Endothelial cell of umbilical vein (primary cell): ENCODE results near the gene SOAT1. TPM values are rescaled to one million over a fixed set of nuclear protein-coding genes. Genes with fewer than 3 reads are reported as not detected.

Experiments
- BruUV-seq: library from RNA; stranded (reverse); fragments of 400-500 nt; replicated peaks from 2 replicates; lab custom pipeline; 2021; lab: Mats Ljungman, UMichigan
- CTCF ChIA-PET: fragments of 300-600, 350-600 bp; sonication (Branson Sonifier 250); formaldehyde crosslinking; loops from one replicate; lab custom pipeline; 2021; ENCODE audit warnings: antibody characterized with exemption, inconsistent platforms; lab: Charles Lee
- POLR2A ChIA-PET: fragments of 300-600, 350-600 bp; sonication (Branson Sonifier 250); formaldehyde crosslinking; loops from one replicate; lab custom pipeline; 2021; ENCODE audit warnings: antibody characterized with exemption, inconsistent platforms; lab: Charles Lee
- DNase-seq: peaks from one replicate; pipeline ENCODE4 v3.0.0-alpha.2; 2011; ENCODE audit warnings: low read depth, low spot score
- FAIRE-seq: peaks from 2 replicates; lab custom pipeline; 2011; peaks lifted over from hg19 to GRCh38; lab: Jason Lieb, UNC
- H2AFZ ChIP-seq: 2 replicates; pipeline ENCODE4 v1.6.0; 2012; ENCODE audit warnings: low read depth, low read length, control low read depth, inconsistent platforms
- H3K27ac ChIP-seq: 2 replicates; pipeline ENCODE4 v1.5.1; 2011; ENCODE audit warnings: low read depth, mild to moderate bottlenecking, control low read depth, low read length, moderate library complexity; ENCODE audit not compliant: insufficient read depth
- H3K27me3 ChIP-seq, 2 experiments: 2 replicates each; pipeline versions ENCODE4 v1.6.0 to v1.6.1; 2011; ENCODE audit warnings: low read length in 2 of 2, mixed read lengths in 1 of 2; ENCODE audit not compliant: control insufficient read depth in 2 of 2, insufficient read depth in 2 of 2
- H3K36me3 ChIP-seq, 2 experiments: 2 replicates in 1 of 2; 3 replicates in 1 of 2; pipeline ENCODE4 v1.5.1; 2011; ENCODE audit warnings: low read length in 2 of 2, mild to moderate bottlenecking in 1 of 2, moderate library complexity in 1 of 2; ENCODE audit not compliant: control insufficient read depth in 2 of 2, insufficient read depth in 2 of 2; ENCODE audit errors: extremely low read depth in 1 of 2
- H3K4me1 ChIP-seq: 3 replicates; pipeline ENCODE4 v1.5.1; 2011; ENCODE audit warnings: mild to moderate bottlenecking, low read length; ENCODE audit not compliant: control insufficient read depth, insufficient read depth; ENCODE audit errors: extremely low read depth
- H3K4me2 ChIP-seq: 2 replicates; pipeline ENCODE4 v1.6.1; 2011; ENCODE audit warnings: low read length, control low read depth, mixed read lengths; ENCODE audit not compliant: insufficient read depth
- H3K4me3 ChIP-seq, 3 experiments: fragments of 200-600 bp in 1 of 3; sonication (generic), shearing (Covaris generic) in 1 of 3; replicated peaks in 1 of 3; 2 replicates each; pipeline ENCODE4 v1.5.1; 2011 to 2016; ENCODE audit warnings: control low read depth in 3 of 3, low read length in 3 of 3, mild to moderate bottlenecking in 2 of 3, inconsistent platforms in 1 of 3, low read depth in 1 of 3, moderate library complexity in 1 of 3; ENCODE audit not compliant: insufficient read depth in 1 of 3
- H3K79me2 ChIP-seq: 2 replicates; pipeline ENCODE4 v1.6.0; 2012; ENCODE audit warnings: low read length, inconsistent platforms; ENCODE audit not compliant: control insufficient read depth, insufficient read depth
- H3K9ac ChIP-seq: replicated peaks from 2 replicates; pipeline ENCODE3; 2011; ENCODE audit warnings: low read length, control low read depth; ENCODE audit not compliant: insufficient read depth; ENCODE audit errors: extremely low read depth
- H3K9me1 ChIP-seq: replicated peaks from 3 replicates; pipeline ENCODE4 v1.6.0; 2011; ENCODE audit warnings: mild to moderate bottlenecking, low read length; ENCODE audit not compliant: control insufficient read depth, insufficient read depth; ENCODE audit errors: extremely low read depth
- H3K9me3 ChIP-seq: replicated peaks from 2 replicates; pipeline ENCODE4 v1.5.1; 2012; ENCODE audit warnings: low read length, inconsistent platforms; ENCODE audit not compliant: control insufficient read depth, insufficient read depth
- H4K20me1 ChIP-seq: replicated peaks from 2 replicates; pipeline ENCODE3; 2011; ENCODE audit warnings: mild to moderate bottlenecking, low read length; ENCODE audit not compliant: control insufficient read depth, insufficient read depth; ENCODE audit errors: extremely low read depth
- EZH2 ChIP-seq: IDR thresholded peaks from 2 replicates; pipeline ENCODE4 v1.6.1; 2012; ENCODE audit warnings: borderline replicate concordance, low read depth, mild to moderate bottlenecking, moderate library complexity, low read length, inconsistent platforms; ENCODE audit not compliant: severe bottlenecking
- FOS ChIP-seq: IDR thresholded peaks from 2 replicates; pipeline ENCODE4 v1.6.1; 2011; ENCODE audit warnings: mild to moderate bottlenecking, low read length, moderate library complexity, borderline replicate concordance; ENCODE audit not compliant: insufficient read depth
- GATA2 ChIP-seq: IDR thresholded peaks from 2 replicates; pipeline ENCODE4 v1.7.0; 2011; ENCODE audit warnings: low read depth, mild to moderate bottlenecking, moderate library complexity, mixed read lengths, low read length; ENCODE audit not compliant: insufficient read length, insufficient read depth
- JUN ChIP-seq: IDR thresholded peaks from 2 replicates; pipeline ENCODE4 v1.6.1; 2011; ENCODE audit warnings: borderline replicate concordance, low read depth; ENCODE audit not compliant: insufficient read length, insufficient read depth
- MAX ChIP-seq: IDR thresholded peaks from 2 replicates; pipeline ENCODE4 v1.6.1; 2011; ENCODE audit not compliant: insufficient read depth, insufficient read length
- MYC ChIP-seq: IDR thresholded peaks from one replicate; pipeline ENCODE4 v1.6.1; 2011; ENCODE audit warnings: mild to moderate bottlenecking, low read depth, low read length
- POLR2A ChIP-seq: IDR thresholded peaks from 2 replicates; pipeline ENCODE4 v1.6.1; 2012; ENCODE audit warnings: low read depth, mild to moderate bottlenecking, control low read depth, low read length
- POLR2AphosphoS5 ChIP-seq: IDR thresholded peaks from 2 replicates; pipeline ENCODE4 v1.6.1; 2012; ENCODE audit warnings: low read depth, mild to moderate bottlenecking, control low read depth, low read length, moderate library complexity; ENCODE audit not compliant: insufficient read depth
- dilution Hi-C: fragments of 300-500 bp; cut with MboI; formaldehyde crosslinking; loops from one replicate; pipeline ENCODE4 v1.15.0; 2019; ENCODE audit warnings: low sequenced_read_pairs; ENCODE audit not compliant: extremely low pct_ligation_motif_present
- intact Hi-C: fragments of 100-400 bp; cut with micrococcal nuclease; formaldehyde crosslinking; loops from one replicate; pipeline ENCODE4 v1.10.0; 2022
- polyA plus RNA-seq, 4 experiments: library from polyadenylated mRNA; depleted of rRNA in 3 of 4; stranded (reverse) in 3 of 4; unstranded in 1 of 4; fragments of >200 nt; gene quantifications; 2 replicates each; pipeline versions ENCODE4 v1.2.1 to v1.2.3, GENCODE V29; 2011 to 2012; ENCODE audit warnings: missing spikeins in 1 of 4
- total RNA-seq: library from RNA; stranded (reverse); gene quantifications from 2 replicates; pipeline ENCODE4 v1.2.3, GENCODE V29; 2021
- TF ChIP-seq, protein P1 (sequence below), 2 donors: IDR thresholded peaks; 1 replicate in 1 of 2; 2 replicates in 1 of 2; pipeline ENCODE4 v1.5.1; 2011; ENCODE audit warnings: low read length in 2 of 2, mild to moderate bottlenecking in 2 of 2, moderate library complexity in 2 of 2, control low read depth in 1 of 2, inconsistent platforms in 1 of 2, low read depth in 1 of 2; ENCODE audit not compliant: insufficient read depth in 1 of 2; ENCODE audit errors: extremely low read depth in 1 of 2

SOAT1 gene
- total and polyA plus RNA-seq, 2 donors (not counting 3 experiments of a cell fraction or from before 2014, with no cell fraction given) = 14.0 to 38.2 TPM

DNA sequence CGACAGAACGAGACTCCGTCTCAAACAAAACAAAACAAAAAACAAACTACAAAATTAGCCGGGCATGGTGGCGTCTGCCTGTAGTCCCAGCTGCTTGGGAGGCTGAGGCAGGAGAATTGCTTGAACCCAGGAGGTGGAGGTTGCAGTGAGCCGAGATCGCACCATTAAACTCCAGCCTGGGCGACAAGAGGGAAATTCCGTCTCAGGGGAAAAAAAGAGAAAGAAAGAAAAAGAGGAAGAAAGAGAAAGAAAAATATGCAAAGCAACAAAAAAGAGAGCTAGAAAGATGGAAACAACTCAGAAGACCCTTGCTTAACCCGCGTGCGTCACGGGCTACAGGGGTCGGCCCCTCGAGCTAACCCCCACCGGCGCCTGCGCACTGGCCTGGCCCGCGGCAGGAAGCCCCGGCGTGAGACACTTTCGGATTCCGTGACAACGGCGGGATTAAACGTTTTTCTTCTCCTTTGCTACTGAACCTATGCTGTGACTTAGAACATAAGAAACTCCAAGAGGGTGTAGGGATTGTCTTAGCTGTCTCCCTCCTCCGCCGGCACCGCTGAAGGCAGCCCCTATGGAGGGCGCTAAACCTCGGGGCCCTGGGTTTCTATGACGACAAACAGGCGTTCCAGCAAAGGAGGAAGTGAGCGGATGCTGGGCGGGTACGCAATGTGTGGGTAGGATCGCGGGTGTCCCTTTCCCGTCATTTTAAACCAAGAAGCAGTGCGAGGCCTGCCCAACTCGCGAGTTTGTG is 71.9 kb downstream of the SOAT1 start, which contains the start of gene AXDND1:
AXDND1 (plus strand) TSS at position 630 of the 751 bp plus-strand sequence. CDS start 539 bp downstream, outside the sequence.
- peaks cover 0 to 1% of the 10 kb centered on the region in 2 experiments for H3K27me3 ChIP-seq
- FAIRE-seq = peak; percentile 93
- no peaks in the 10 kb centered on the region for H3K9me3 ChIP-seq
- H4K20me1 ChIP-seq = no peaks in the 10 kb centered on the region
- peak within 1 kb of the TSS; percentile 97 for H3K27ac ChIP-seq
- H3K9me1 ChIP-seq = no peaks in the 10 kb centered on the region
- peak within 1 kb of the TSS; percentile 99 for H3K9ac ChIP-seq
- TF ChIP-seq, protein P1, sequence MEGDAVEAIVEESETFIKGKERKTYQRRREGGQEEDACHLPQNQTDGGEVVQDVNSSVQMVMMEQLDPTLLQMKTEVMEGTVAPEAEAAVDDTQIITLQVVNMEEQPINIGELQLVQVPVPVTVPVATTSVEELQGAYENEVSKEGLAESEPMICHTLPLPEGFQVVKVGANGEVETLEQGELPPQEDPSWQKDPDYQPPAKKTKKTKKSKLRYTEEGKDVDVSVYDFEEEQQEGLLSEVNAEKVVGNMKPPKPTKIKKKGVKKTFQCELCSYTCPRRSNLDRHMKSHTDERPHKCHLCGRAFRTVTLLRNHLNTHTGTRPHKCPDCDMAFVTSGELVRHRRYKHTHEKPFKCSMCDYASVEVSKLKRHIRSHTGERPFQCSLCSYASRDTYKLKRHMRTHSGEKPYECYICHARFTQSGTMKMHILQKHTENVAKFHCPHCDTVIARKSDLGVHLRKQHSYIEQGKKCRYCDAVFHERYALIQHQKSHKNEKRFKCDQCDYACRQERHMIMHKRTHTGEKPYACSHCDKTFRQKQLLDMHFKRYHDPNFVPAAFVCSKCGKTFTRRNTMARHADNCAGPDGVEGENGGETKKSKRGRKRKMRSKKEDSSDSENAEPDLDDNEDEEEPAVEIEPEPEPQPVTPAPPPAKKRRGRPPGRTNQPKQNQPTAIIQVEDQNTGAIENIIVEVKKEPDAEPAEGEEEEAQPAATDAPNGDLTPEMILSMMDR (IDR thresholded peaks at IDR 0.05; ENCODE audit: extremely low read depth in 1 of 2, insufficient read depth in 1 of 2, low read depth in 1 of 2, low read length in 2 of 2) = no peak
- TF ChIP-seq JUN = no peak
- no peak for TF ChIP-seq MYC
- TF ChIP-seq FOS = no peak
- TF ChIP-seq POLR2AphosphoS5 = peak; percentile 22
- no peak for TF ChIP-seq GATA2
- no peak for TF ChIP-seq EZH2
- TF ChIP-seq POLR2A = peak; percentile 32
- TF ChIP-seq MAX = no peak
- no peaks in the 10 kb centered on the region for H3K79me2 ChIP-seq
- BruUV-seq = TSS peak; percentile 81
- intact Hi-C loops (loop anchor here (1.0 to 5.0 kb wide), 6 partner anchors 73 to 823 kb away; partner anchors contain the start of genes FAM20B and SOAT1), dilution Hi-C loops (no loop called here)
- peak within 1 kb of the TSS; percentile 83 for H3K4me2 ChIP-seq
- H3K4me1 ChIP-seq = peaks cover 4% of the 10 kb centered on the region
- peak; percentile 86 for DNase-seq
- H3K4me3 ChIP-seq = peak within 1 kb of the TSS; percentile 79 to 85 (median 80)
- POLR2A ChIA-PET = interaction anchor here (0.6 kb wide), 1 partner anchor 308 kb away, joined by 5 read pairs; no protein-coding TSS in a partner anchor
- peak within 1 kb of the TSS; percentile 97 for H2AFZ ChIP-seq
- CTCF ChIA-PET = interaction anchor here (0.5 to 1.6 kb wide), 7 partner anchors 8 to 449 kb away, joined by 3 to 8 read pairs (median 4); partner anchors contain the start of genes SOAT1 and TOR3A
- no peaks in the 10 kb centered on the region for H3K36me3 ChIP-seq
